K562 (cell line): Measurements from ENCODE around the gene SLC2A9. TPM values are rescaled to one million over a fixed set of nuclear protein-coding genes. Genes with fewer than 3 reads are reported as not detected.

Experiments used
- BCOR ChIP-seq: fragments of 450-650 bp; IDR thresholded peaks from 2 replicates; pipeline ENCODE4 v1.6.1; 2016
- DIDO1 ChIP-seq: fragments of 450-650 bp; IDR thresholded peaks from 2 replicates; pipeline ENCODE4 v1.6.1; 2016; ENCODE audit warnings: low read depth, missing biosample characterization, missing genetic modification characterization
- GABPA ChIP-seq: fragments of 200-800 bp; sonication (Bioruptor generic); conservative IDR thresholded peaks from 2 replicates; pipeline ENCODE4 v1.6.1; 2016; ENCODE audit warnings: low read depth, missing genetic modification characterization, missing compliant biosample characterization
- HDAC3 ChIP-seq: fragments of 450-650 bp; IDR thresholded peaks from 2 replicates; pipeline ENCODE4 v1.6.1; 2018; ENCODE audit warnings: borderline replicate concordance, mild to moderate bottlenecking, moderate library complexity; ENCODE audit not compliant: partially characterized antibody
- HDAC8 ChIP-seq: fragments of 450-650 bp; IDR thresholded peaks from 2 replicates; pipeline ENCODE4 v1.6.1; 2016; ENCODE audit warnings: mild to moderate bottlenecking, missing genetic modification characterization, moderate library complexity, missing compliant biosample characterization
- HIVEP1 ChIP-seq: fragments of 250-450 bp; sonication (Bioruptor Pico); IDR thresholded peaks from 2 replicates; pipeline ENCODE4 v1.4.0; 2020; ENCODE audit warnings: mild to moderate bottlenecking
- JUND ChIP-seq, 2 experiments: IDR thresholded peaks; 2 replicates in 1 of 2; 3 replicates in 1 of 2; pipeline ENCODE4 v1.6.1; 2011; ENCODE audit warnings: borderline replicate concordance in 2 of 2, low read depth in 2 of 2, low read length in 2 of 2, improper control_type of control experiment in 1 of 2, missing biosample characterization in 1 of 2, missing genetic modification characterization in 1 of 2, missing genetic modification reagents in 1 of 2
- KAT2B ChIP-seq: IDR thresholded peaks from one replicate; pipeline ENCODE4 v1.6.1; 2012; ENCODE audit warnings: low read depth, mild to moderate bottlenecking, control low read depth, inconsistent platforms, low read length, moderate library complexity
- KAT8 ChIP-seq: fragments of 450-650 bp; IDR thresholded peaks from 2 replicates; pipeline ENCODE4 v1.6.1; 2016; ENCODE audit warnings: low read depth, mild to moderate bottlenecking
- PRMT5 ChIP-seq: sonication (generic); formaldehyde crosslinking; IDR thresholded peaks from 2 replicates; pipeline ENCODE4 v1.5.0; 2020; ENCODE audit warnings: missing genetic modification reagents
- SMAD3 ChIP-seq: fragments of 450-650 bp; formaldehyde crosslinking; conservative IDR thresholded peaks from 2 replicates; pipeline ENCODE4 v1.4.0; 2020; ENCODE audit warnings: mild to moderate bottlenecking
- SMAD4 ChIP-seq: fragments of 250-450 bp; sonication (Bioruptor Pico); conservative IDR thresholded peaks from 2 replicates; pipeline ENCODE4 v1.8.0; 2021; ENCODE audit warnings: inconsistent platforms, mild to moderate bottlenecking, moderate library complexity
- SOX6 ChIP-seq: fragments of 450-650 bp; IDR thresholded peaks from 2 replicates; pipeline ENCODE4 v1.6.1; 2014; ENCODE audit warnings: mild to moderate bottlenecking
- SRSF3 ChIP-seq: fragments of 200-400 bp; formaldehyde crosslinking; IDR thresholded peaks from 2 replicates; pipeline ENCODE4 v1.6.1; 2016; ENCODE audit warnings: mild to moderate bottlenecking, low read length, moderate library complexity; ENCODE audit not compliant: insufficient read depth
- STAT5B ChIP-seq: fragments of 250-450 bp; sonication (Bioruptor Pico); IDR thresholded peaks from 2 replicates; pipeline ENCODE4 v1.8.0; 2021; ENCODE audit warnings: mild to moderate bottlenecking, inconsistent platforms
- TAF7 ChIP-seq: fragments of 450-650 bp; IDR thresholded peaks from 2 replicates; pipeline ENCODE4 v1.6.1; 2016; ENCODE audit warnings: missing genetic modification characterization, missing compliant biosample characterization
- U2AF1 ChIP-seq: fragments of 200-400 bp; formaldehyde crosslinking; optimal IDR thresholded peaks from 2 replicates; pipeline ENCODE3; 2017; ENCODE audit warnings: mild to moderate bottlenecking, low read depth, low read length, moderate library complexity
- ZNF76 ChIP-seq: fragments of 250-450 bp; sonication (Bioruptor Pico); IDR thresholded peaks from 2 replicates; pipeline ENCODE4 v1.4.0; 2020; ENCODE audit warnings: mild to moderate bottlenecking, moderate library complexity, borderline replicate concordance
- polyA plus RNA-seq, 8 experiments: library from polyadenylated mRNA; depleted of rRNA in 4 of 8; stranded (reverse) in 5 of 8; unstranded in 3 of 8; fragments of >200 nt; fragmentation: Nextera tagmentation in 2 of 8; fragmentation: Illumina TruSeq in 1 of 8; extraction: Ambion mirVana in 2 of 8; extraction: Trizol in 1 of 8; gene quantifications; 2 replicates each; pipeline versions ENCODE4 v1.2.1 to v1.2.3, GENCODE V29; 2011 to 2014; ENCODE audit warnings: inconsistent platforms in 1 of 8, missing spikeins in 1 of 8
- total RNA-seq, 7 experiments: library from RNA; depleted of rRNA in 6 of 7; stranded (reverse); fragments of >200 nt in 6 of 7; fragmentation: Illumina TruSeq in 2 of 7; extraction: Trizol in 2 of 7; gene quantifications; 2 replicates each; pipeline versions ENCODE4 v1.2.1 to v1.2.3, GENCODE V29; 2011 to 2021; ENCODE audit warnings: low replicate concordance in 1 of 7
- TF ChIP-seq, protein P1 (sequence below): fragments of 450-650 bp; formaldehyde crosslinking; conservative IDR thresholded peaks from 2 replicates; pipeline ENCODE4 v1.4.0; 2022; ENCODE audit warnings: mild to moderate bottlenecking, missing genetic modification characterization
- TF ChIP-seq, protein P2 (sequence below): fragments of 250-450 bp; sonication (Bioruptor Pico); IDR thresholded peaks from 2 replicates; pipeline ENCODE4 v1.4.0; 2020; ENCODE audit warnings: mild to moderate bottlenecking, moderate library complexity
- TF ChIP-seq, protein P3 (sequence below): fragments of 200-800 bp; sonication (Bioruptor generic); IDR thresholded peaks from 2 replicates; pipeline ENCODE4 v1.6.1; 2017; ENCODE audit warnings: missing genetic modification characterization, missing compliant biosample characterization
- TF ChIP-seq, protein P4 (sequence below), 2 experiments: fragments of 450-650 bp in 1 of 2; sonication (generic) in 1 of 2; formaldehyde crosslinking in 1 of 2; IDR thresholded peaks in 1 of 2; conservative IDR thresholded peaks in 1 of 2; 2 replicates each; pipeline versions ENCODE4 v1.6.1 to v1.8.1; 2016 to 2023; ENCODE audit warnings: mild to moderate bottlenecking in 2 of 2, moderate library complexity in 2 of 2, inconsistent platforms in 1 of 2, missing genetic modification reagents in 1 of 2

The SLC2A9 gene
- total and polyA plus RNA-seq, 9 of the 15 experiments (the other 6 are each of a cell fraction or from before 2014, with no cell fraction given), result 0.15 to 1.9 (median 0.76) TPM

DNA sequence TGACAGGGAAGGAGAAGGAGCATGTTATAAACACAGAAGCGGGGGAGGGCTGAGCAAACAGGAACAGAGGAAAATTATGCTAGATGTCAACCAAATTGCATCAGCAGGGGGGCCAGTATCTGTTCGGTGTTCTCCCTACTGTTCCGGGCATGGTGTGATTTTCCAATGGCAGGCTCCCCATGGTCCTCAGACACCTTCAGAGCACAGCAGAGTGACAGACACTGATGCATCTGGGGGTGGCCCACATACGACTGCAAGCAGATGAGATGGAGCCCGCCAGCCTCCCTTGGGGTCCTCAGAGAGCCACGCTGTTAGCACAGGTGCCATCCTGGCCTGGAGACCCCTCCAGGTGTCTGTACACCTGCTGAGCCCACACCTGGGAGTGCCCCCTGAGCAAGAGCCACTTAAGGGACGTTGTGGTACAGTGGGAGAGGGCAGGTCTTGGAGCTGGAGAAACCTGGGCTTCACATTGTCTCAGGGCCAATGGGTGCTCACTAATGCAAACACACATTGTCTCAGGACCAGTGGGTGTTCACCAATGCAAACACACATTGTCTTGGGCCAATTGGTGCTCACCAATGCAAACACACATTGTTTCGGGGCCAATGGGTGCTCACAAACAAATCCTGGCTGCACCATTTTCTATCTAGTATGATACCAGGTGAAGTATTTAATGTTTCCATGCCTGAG, 95.4 kb downstream of the SLC2A9 start (continued):
- TF ChIP-seq ZNF76 (CRISPR knock-in tag), result no peak
- no peak for TF ChIP-seq HDAC3
- no peak for TF ChIP-seq U2AF1
- TF ChIP-seq, protein P1, sequence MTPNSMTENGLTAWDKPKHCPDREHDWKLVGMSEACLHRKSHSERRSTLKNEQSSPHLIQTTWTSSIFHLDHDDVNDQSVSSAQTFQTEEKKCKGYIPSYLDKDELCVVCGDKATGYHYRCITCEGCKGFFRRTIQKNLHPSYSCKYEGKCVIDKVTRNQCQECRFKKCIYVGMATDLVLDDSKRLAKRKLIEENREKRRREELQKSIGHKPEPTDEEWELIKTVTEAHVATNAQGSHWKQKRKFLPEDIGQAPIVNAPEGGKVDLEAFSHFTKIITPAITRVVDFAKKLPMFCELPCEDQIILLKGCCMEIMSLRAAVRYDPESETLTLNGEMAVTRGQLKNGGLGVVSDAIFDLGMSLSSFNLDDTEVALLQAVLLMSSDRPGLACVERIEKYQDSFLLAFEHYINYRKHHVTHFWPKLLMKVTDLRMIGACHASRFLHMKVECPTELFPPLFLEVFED (CRISPR knock-in tag), result no peak
- TF ChIP-seq KAT8, result no peak
- peak; percentile 65 for TF ChIP-seq SMAD4
- peak; percentile 52; the same call in 1 of the 2 replicates for TF ChIP-seq SMAD3 (CRISPR knock-in tag)
- TF ChIP-seq JUND (IDR thresholded peaks at IDR 0.05; ENCODE audit: borderline replicate concordance, low read depth, low read length), result peak; percentile 38; the same call in 1 of the 2 replicates
- no peak for TF ChIP-seq JUND (tag; IDR thresholded peaks at IDR 0.05; ENCODE audit: borderline replicate concordance, low read depth, low read length)
- TF ChIP-seq PRMT5 (CRISPR knock-in tag), result no peak
- TF ChIP-seq, protein P2, sequence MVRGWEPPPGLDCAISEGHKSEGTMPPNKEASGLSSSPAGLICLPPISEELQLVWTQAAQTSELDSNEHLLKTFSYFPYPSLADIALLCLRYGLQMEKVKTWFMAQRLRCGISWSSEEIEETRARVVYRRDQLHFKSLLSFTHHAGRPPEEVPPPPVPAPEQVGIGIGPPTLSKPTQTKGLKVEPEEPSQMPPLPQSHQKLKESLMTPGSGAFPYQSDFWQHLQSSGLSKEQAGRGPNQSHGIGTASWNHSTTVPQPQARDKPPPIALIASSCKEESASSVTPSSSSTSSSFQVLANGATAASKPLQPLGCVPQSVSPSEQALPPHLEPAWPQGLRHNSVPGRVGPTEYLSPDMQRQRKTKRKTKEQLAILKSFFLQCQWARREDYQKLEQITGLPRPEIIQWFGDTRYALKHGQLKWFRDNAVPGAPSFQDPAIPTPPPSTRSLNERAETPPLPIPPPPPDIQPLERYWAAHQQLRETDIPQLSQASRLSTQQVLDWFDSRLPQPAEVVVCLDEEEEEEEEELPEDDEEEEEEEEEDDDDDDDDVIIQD (CRISPR knock-in tag), result no peak
- TF ChIP-seq BCOR, result no peak
- TF ChIP-seq SOX6, result peak; percentile 43; the same call in 1 of the 2 replicates
- TF ChIP-seq STAT5B, result no peak
- TF ChIP-seq KAT2B, result no peak
- TF ChIP-seq SRSF3, result 0 out of 2 replicates have a peak, but pooled peaks have one; percentile 57
- TF ChIP-seq TAF7 (tag), result no peak
- TF ChIP-seq DIDO1, result no peak
- TF ChIP-seq HDAC8 (tag), result peak; percentile 64; the same call in 1 of the 2 replicates
- TF ChIP-seq, protein P3, sequence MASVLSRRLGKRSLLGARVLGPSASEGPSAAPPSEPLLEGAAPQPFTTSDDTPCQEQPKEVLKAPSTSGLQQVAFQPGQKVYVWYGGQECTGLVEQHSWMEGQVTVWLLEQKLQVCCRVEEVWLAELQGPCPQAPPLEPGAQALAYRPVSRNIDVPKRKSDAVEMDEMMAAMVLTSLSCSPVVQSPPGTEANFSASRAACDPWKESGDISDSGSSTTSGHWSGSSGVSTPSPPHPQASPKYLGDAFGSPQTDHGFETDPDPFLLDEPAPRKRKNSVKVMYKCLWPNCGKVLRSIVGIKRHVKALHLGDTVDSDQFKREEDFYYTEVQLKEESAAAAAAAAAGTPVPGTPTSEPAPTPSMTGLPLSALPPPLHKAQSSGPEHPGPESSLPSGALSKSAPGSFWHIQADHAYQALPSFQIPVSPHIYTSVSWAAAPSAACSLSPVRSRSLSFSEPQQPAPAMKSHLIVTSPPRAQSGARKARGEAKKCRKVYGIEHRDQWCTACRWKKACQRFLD (CRISPR knock-in tag), result peak; percentile 64; the same call in 1 of the 2 replicates
- TF ChIP-seq GABPA (tag), result peak; percentile 49
- TF ChIP-seq, protein P4, sequence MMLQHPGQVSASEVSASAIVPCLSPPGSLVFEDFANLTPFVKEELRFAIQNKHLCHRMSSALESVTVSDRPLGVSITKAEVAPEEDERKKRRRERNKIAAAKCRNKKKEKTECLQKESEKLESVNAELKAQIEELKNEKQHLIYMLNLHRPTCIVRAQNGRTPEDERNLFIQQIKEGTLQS (IDR thresholded peaks at IDR 0.05), result peak; percentile 78
- TF ChIP-seq, protein P4 (CRISPR knock-in tag; conservative IDR thresholded peaks at IDR 0.05), result no peak
- TF ChIP-seq HIVEP1 (CRISPR knock-in tag), result peak; percentile 22; the same call in 1 of the 2 replicates
